GM19238 (cell line): Measurements from ENCODE around the gene VEGFD.

Experiments used
- DNase-seq: peaks from one replicate; pipeline ENCODE4 v3.0.0; 2011; ENCODE audit warnings: low spot score; ENCODE audit not compliant: insufficient read length

VEGFD gene, protein sequence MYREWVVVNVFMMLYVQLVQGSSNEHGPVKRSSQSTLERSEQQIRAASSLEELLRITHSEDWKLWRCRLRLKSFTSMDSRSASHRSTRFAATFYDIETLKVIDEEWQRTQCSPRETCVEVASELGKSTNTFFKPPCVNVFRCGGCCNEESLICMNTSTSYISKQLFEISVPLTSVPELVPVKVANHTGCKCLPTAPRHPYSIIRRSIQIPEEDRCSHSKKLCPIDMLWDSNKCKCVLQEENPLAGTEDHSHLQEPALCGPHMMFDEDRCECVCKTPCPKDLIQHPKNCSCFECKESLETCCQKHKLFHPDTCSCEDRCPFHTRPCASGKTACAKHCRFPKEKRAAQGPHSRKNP

DNA sequence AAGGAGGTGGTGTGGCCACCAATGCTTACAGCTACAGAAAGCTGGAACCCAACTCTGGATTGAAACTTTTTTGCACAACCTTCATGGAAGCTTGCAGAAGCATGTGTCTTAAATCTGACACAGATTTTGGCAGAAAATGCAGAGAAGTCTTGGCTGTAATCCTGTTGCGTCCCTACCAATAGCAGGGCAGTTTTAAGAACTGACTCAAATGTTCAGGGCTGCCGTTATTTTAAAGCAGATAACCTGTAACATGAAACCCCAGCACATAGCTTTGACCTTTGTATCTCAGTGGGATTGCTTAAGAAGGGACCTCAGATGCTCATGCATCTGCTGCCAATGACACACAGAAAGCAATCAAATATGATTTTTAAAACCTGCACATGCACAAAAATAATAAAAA is at the start of gene VEGFD:
Gene VEGFD (minus strand): TSS at position 110 of the 400 bp plus-strand sequence. CDS start 467 bp downstream, outside the sequence.
- DNase-seq, result no peak

DNA sequence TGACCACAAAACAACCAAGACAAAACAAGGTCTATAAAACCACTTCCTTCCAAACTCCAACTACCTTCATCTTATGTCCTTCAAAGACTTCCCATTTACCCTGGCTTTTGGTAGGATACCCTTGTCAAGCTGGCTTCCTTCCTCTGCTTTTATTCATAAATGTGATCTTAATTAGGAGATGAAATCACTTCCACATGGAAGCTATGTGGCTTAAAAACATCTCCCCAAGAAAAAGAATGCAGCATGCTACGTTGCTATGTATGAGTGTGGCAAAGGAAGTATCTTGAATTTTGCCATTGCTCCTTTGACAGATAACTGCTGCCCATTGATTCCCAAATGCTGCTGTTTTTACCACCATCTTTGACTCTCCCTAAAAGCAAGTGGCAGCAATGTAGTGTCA is 46.4 kb upstream of the VEGFD start:
- no peak for DNase-seq

DNA sequence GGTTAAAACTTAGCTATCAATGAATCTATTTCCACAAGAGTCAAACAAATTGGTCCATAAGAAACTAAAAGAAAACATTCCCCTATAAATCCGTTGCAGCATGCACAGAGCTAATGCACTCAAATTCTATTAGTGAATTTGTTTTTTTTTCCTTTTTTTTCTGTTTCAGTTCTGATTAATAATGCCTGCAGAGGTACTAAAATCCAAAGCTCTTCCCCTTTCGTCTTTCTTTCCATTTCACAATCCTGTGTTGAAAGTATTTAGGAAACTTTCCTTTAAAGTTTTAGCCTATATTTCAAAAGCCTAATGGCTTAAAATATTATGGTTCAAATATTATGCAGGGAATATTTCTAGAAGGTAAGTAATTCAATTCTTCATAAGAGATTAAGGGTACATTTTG is 45.9 kb upstream of the VEGFD start:
- DNase-seq, result no peak

DNA sequence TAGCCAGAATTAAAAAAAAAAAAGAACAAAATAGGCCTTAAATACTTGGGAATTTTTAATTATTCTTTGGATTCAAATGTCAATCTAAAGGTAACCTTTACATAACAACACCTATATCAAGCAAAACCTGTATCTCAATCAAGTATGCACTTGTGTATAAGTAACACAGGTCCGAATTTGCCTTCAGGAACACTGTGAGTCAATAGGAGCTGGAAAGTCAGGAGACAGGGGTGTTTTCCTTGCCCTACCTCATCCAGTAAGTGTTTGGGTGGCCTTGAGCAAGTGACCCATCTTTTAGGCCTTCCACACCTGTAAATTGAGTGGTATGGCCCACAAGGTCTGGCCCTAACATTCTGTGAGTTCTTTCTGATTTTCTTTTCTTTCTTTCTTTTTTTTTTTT is 40.8 kb upstream of the VEGFD start:
- DNase-seq, result no peak

DNA sequence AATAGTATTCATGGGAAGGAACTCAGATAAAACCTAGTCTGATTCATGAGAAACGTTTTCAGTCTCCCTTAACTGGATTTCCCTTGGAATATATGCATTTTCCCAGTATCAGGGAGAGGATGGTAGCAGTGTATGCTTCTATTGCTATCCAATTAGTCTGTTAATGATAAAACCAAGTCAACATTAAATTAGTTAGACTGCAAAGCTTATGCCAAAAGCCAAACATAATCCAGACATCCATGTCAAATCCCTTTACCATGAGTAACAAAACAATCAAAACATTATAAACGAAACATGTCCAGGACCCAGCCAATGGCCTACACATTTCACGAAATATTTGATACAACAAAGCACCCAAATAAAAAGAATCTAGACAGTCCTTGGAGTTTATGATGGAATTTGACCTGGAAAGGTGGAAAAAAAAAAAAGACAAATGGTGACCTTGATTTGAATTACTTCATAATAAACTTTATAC is 34.5 kb upstream of the VEGFD start:
- DNase-seq, result no peak

DNA sequence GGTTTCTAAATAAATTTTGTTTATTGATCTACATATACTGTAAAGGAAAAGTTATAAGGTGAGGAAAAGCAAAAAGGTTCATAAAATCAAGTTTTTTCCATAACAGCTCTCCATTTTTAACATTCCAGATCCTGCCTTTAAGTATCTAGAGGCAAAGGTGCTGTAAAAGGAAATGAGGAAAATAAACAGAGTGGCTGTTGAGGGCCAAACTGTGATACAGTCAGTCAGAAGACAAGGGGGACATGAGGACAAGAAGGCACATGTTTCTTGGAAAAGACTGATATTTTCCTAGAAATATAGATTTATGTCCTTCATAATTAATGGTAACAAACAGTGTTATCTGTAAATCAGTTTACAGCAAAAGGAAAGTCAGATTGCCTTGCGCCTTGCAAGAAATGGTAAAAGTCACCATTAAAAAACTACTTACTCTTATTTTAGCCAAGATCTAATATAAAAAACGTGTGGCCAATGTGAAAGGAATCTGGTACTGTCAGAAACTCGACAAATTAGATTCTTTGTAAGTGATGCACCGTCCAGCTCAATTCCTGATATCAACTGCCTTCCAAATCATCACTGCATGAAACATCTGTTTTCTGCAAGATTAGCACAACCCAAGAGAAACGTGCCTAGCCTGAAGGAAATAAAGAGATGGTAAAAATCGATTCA is 34.0 kb upstream of the VEGFD start:
- no peak for DNase-seq

DNA sequence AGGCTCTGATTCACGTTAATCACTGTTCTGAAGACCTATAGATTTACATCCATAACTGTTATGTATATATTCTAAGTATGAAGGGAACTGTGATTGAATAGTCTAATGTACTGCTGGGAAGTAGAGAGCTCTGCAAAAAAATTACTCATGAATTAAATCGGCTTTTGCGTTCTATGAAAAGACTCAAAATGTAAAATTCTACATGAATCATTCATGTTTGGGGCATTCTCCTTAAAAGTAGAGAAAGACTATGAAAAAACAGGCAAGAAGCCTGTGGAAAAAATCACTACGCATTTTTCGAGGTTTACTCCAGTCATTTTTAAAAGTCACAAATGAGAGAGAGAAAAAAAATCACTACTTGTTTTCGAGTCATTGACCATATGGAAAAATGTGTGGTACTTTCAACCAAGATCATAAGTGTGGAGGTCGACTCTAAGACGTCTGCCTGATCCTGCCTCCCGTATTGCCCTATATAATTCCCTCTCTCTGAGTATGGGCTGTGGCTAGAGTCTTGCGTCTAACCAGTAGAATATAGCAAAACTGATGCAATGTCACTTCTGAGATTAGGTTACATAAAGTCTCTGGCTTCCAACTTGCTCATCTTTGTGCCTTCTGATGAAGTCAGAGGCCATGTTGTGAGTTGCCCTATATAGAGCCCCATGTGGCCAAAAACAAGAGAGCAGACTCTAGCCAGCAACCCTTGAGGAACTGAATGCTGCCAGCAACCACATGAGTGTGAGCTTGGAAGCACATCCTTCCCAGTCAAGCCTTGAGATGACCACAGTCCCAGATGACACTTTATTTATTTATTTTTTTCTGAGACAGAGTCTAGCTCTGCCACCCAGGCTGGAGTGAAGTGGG is 32.1 kb upstream of the VEGFD start:
- no peak for DNase-seq

DNA sequence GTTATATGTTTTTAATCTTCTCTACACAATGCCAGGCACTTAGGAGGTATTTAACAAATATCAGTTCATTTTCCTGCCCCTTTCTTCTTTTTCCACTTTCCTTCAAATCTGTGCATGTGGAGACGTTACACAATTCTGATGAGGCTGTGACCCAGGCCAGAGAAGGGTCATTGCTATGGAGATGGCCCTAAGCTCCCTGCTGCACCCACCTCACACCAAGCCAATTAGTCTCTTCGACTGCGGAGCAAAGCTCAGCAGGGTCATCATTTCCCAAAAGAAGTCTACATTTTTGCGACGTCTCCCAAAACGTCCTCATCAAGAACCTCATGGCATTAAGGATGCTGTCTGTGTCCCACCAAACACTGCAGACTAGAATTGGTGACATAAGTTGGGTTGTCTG is 28.9 kb upstream of the VEGFD start:
- no peak for DNase-seq

DNA sequence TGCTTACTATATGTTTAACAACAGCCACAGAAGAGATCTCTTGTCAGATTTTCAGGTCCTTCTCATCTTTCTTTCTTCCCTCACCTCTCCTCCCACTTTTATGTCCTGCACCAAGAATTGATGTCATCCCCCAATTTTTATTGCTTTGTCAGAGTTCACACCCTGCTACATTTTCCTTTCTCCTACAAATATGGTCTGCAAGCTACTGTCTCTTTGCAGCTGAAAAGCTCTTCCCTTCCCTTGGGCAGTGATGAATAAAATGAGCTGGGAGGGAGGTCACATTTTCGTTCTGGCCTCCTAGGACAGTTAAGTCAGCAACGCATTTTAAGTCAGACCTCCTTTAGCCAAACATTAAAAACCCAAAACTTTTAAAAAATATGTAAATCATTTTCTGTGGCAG is 26.7 kb upstream of the VEGFD start:
- no peak for DNase-seq

DNA sequence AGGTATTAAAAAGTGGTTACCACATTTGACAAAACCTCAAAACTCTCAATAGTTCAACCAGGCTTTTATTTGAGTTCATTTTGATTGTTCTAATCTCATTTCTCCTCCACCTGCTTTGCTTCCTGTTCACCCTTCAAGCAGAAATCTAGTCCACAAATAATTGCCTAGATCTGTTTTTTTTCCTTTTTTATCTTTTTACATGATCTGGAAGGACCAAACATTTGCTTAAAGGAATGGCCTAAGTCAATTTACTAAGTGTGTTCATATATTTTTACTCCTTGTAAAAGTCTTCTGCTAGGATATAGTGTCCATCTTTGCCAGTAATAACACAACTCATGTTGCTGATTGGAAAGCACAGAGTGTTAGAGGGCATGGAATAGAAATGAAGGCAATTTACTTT is 26.2 kb upstream of the VEGFD start:
- DNase-seq, result no peak

DNA sequence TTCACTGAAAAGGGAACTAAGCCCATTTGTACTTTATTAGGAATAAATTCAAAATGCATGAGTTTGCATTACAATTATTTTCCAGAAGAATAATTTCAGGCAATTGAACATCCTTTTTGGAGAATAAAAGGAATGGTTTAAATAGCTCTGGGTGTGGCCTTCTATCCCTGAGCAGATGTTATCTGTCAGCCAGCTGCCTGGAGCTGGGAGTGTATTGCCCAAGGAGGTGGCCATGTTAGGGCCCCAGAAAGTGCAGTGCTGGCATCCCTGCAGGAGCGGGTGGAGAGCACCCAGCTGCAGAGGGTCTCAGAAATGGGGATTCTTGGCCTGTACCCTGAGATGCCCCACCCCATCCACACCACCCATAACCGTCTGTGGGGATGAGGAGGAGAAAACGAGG is 21.6 kb upstream of the VEGFD start:
- DNase-seq, result no peak

DNA sequence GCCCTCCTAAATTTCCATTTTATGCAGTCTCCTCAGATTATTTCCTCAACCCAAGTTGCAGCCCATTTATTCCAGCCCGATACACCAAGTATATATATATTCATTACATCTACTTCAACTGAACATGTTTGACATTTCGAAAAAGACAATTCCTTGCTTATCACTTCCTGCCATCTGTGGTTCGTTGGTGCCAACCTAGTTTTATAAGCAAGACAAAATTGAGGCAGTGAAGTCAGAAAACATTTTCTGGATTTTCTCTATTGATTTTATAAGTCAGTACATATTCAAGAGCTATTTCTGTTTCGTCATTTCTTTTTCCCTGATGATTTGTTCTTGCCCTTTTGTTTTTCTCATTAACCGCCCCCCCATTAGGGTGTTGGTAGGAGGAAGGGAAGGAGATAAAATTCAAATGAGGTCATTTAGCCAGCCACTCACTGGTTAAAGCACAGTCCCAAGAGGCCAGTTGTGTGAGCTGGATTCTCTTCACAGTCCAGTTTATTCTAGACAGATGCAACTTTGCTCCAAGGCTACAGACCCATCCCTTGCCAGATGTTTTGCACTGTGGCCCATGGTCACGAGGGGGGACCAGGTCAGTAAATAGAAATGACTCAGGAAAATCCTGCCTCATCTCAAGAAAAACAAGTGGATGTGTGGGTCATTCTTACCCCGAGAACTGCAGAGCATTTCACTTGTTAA is 20.3 kb upstream of the VEGFD start:
- DNase-seq, result no peak

DNA sequence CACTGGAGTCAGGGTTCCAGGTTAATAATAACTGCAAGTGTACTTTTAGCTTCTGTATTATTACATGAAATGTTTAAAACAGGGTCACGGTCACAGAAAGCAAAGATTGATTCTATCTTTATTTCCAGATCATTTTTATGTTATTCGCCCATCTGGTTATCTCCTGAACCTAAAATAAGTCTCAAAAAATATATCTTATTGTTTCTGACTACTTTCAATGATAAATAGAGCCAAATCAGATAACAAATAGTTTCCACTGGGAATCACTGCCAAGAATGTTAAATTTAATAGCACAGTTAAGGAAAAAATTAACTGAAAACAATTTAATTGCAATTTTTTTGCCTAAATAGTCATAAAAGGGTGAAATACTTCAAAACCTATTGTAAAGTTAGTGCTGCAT is 17.2 kb upstream of the VEGFD start:
- no peak for DNase-seq

DNA sequence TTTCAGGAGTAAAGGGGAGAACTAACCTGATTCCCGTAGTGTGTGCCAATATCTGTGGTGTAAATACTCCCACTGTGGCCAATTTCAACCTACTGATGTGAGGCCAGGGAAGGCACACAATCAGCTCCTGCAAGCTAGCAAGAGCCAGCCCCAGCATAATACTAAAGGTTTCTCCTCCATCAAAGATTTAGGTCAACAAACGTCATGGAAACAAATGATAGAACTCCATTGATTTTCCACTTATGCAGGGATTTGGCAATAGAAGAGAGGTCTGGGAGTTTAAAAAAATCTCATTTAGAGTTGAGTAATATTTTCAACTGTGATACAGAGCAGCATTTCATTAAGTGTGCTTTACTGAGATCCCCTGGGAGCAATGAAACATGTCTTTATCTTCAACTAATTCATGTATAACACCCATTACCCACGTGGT is 15.8 kb upstream of the VEGFD start:
- no peak for DNase-seq

DNA sequence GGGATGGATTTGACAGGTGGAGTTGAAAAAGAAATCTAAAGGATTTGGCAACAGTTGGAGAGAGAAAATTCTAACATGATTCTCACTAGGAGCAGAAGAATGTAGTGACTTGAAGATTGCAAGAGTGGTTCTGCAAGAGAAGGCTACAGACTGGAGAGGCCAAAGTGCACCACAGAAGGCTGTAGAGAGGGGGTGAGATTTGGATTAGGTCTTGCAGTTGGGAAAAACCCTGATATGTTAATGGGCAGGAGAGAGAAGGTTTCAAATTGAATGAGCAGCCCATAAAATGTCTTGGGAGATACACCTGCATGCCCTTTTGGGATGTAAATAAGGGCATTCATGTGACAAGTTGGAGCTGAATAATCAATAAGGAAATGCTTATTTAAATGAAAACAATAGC is 14.7 kb upstream of the VEGFD start:
- DNase-seq, result no peak

DNA sequence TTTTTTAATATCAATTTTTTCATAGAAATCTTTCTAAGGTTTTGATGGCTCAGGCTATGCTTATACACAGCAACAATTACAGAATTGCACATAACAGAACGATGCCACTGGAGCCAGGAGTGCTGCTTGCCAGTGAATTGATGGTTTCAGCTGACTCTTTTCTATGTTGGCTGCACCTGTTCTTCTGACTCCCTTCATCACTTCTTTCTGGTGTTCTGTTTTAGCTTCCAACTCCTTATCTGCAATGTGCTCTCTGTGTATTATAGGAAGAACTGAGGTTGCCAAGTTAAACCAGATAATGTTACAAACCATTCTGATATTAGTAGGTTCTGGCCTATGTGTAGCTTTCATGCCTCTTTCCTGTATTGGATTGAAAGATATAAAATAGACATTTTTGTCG is 11.6 kb upstream of the VEGFD start:
- no peak for DNase-seq

DNA sequence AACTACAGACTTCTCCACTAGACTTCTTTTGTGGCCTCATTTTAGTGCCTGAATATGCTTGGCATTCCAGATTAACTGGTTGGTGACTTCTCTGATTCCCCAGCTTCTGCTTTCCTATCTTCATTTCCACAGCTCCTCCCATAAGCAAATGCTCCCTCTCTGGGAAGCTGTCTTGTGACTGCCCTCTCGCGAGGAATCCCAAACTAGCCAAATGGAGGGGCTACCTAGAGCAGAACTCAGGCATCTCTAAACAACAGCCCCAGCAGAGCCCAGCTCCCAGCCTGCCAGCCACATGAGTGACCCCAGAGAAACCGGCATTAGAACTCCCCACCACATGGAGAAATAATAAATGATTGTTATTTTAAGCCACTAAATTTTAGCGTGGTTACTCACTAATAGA is 7.6 kb upstream of the VEGFD start:
- DNase-seq, result no peak

DNA sequence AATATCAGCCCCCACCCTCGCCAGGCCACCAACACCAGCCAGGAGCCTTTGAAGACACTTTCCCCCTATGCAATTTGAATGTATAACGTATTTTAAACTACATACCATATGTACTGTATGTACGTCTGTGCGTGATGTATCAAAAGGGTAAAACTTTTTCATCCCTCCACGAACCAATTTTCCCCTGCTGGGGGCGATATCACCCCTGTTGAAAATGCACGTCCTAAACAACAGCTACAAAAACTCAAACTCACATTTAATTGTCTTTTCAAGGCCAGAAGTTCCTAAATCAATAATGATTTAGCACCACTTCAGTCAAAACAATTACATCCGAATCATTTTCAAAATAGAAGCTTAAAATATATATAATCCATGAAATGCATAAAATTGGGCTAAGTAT is 1.4 kb downstream of the VEGFD start:
- DNase-seq, result no peak

DNA sequence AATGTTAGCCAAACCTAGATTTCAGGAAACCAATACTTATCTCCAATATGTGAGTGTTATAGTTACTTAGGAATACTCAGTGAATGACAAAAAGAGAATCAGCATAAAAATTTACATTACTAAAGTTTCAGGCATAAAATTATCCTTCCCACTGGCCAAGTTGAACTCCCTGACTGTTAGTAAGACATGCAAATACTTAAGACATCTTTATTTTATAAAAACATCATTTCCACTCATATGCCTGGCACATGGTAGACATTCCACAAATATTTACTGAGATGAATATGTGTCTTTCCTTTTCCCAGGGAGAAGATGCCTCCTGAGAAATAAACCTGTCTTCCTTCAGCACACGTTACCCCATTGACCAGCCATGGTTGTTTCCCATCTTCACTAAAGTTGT is 7.3 kb downstream of the VEGFD start:
- DNase-seq, result no peak

DNA sequence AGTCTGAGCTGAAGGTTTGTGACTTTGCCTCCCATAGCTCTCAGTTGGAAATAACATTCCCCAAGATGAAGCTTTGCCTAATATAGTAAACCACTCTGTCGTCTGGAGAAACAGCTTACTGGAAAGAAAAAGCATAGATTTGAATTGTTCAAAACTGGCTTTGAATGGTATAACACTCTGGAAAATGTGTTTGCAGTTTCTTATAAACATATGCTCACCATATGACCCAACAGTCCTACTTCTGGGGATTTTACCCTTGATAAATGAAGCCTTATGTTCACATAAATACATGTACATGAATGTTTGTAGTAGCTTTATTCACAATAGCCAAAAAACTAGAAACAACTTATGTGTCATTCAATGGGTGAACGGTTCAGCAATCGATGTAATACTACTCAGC is 10.2 kb downstream of the VEGFD start:
- DNase-seq, result no peak

DNA sequence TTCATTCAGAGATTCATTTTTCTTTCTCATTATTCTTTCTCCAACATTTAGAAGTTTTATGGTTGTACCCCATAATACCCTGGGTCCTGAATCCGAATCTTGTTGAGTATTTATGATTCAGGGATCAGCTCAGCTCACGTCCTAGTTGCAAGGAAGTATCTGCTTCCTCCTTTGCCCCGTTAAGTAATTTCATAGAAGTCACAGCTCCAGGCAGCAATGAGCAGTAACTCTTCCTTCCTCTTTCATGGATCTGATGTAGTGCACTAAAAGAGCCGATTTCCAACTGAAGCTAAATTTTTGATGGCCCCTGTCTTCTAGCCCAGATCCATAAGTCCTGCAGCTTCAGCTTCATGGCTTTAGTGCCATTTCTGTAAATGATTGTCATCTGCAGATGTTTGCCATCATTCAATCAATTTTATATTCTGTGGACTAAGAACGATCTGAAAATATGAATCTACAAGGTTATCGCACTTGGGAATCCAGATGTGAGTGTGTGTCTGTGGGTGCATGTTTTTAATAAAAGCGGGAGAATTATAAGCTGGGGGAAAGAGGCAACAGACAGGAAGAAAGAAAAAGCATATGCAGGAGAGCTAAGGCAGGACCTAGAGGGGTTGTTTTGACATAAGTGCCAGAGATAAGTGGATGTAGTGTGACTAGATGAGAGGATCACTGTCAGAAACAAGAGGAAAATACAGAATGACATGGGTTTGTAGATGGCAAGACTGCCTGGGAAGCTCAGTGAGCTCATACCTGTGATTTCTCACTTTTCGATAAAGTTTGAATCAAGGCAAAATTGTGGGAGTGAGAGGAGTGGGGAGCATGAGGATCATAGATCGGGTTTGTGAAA is 17.5 kb downstream of the VEGFD start:
- no peak for DNase-seq
